Tibial nerve (tissue), 4 donors: ENCODE measurements around the gene ZNF438.

Experiments
- CTCF ChIP-seq, 5 experiments: fragments of 200-600 bp in 3 of 5; fragments of 450-650 bp in 2 of 5; sonication (generic) in 3 of 5; IDR thresholded peaks; one replicate each; pipeline ENCODE4 v1.5.1; 2016 to 2019; ENCODE audit warnings: antibody characterized with exemption in 5 of 5, mild to moderate bottlenecking in 3 of 5, moderate library complexity in 2 of 5
- EP300 ChIP-seq, 2 donors: sonication (generic); formaldehyde crosslinking; IDR thresholded peaks; one replicate each; pipeline ENCODE4 v1.6.1; 2017; ENCODE audit warnings: antibody characterized with exemption in 2 of 2, mild to moderate bottlenecking in 1 of 2
- POLR2A ChIP-seq, 2 donors: fragments of 450-650 bp; IDR thresholded peaks; one replicate each; pipeline ENCODE4 v1.6.1; 2017; ENCODE audit warnings: antibody characterized with exemption in 2 of 2, mild to moderate bottlenecking in 2 of 2, moderate library complexity in 2 of 2

GRCh38 chr10:30885423-30885822 is 146.2 kb downstream of the ZNF438 start:
- no peak for TF ChIP-seq CTCF (IDR thresholded peaks at IDR 0.05)
- TF ChIP-seq POLR2A (IDR thresholded peaks at IDR 0.05): no peak
- TF ChIP-seq EP300 (IDR thresholded peaks at IDR 0.05): no peak
